Measurements from ENCODE around the gene GJA9.

Gene GJA9

DNA sequence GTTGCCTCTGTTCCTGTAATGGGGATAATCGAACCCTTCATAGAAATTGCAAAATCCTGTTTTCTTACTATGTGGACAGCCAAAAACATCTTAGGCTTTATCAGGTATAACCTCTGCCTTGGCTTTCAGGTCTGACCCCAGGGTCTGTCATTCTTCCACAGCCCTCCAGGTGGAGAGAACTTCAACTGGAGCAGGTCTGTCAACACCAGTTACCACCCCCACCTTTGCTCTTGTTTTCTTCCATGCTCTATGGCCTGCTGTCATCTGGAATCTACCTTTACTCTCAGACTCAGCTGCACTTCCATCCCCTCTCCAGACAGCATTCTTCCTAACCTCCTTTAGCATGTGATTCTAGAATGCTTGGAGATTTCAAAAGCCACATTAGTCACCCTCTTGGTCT lies 10.4 kb upstream of the GJA9 start:
- TF ChIP-seq, protein P1, sequence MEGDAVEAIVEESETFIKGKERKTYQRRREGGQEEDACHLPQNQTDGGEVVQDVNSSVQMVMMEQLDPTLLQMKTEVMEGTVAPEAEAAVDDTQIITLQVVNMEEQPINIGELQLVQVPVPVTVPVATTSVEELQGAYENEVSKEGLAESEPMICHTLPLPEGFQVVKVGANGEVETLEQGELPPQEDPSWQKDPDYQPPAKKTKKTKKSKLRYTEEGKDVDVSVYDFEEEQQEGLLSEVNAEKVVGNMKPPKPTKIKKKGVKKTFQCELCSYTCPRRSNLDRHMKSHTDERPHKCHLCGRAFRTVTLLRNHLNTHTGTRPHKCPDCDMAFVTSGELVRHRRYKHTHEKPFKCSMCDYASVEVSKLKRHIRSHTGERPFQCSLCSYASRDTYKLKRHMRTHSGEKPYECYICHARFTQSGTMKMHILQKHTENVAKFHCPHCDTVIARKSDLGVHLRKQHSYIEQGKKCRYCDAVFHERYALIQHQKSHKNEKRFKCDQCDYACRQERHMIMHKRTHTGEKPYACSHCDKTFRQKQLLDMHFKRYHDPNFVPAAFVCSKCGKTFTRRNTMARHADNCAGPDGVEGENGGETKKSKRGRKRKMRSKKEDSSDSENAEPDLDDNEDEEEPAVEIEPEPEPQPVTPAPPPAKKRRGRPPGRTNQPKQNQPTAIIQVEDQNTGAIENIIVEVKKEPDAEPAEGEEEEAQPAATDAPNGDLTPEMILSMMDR (IDR thresholded peaks at IDR 0.05; ENCODE audit: low read depth, low read length), result no peak
- TF ChIP-seq MYC (IDR thresholded peaks at IDR 0.05; ENCODE audit: low read depth, low read length) (no peak), POLR2A (IDR thresholded peaks at IDR 0.05; ENCODE audit: extremely low read depth, insufficient read length) (no peak)
- TF ChIP-seq, protein P2, sequence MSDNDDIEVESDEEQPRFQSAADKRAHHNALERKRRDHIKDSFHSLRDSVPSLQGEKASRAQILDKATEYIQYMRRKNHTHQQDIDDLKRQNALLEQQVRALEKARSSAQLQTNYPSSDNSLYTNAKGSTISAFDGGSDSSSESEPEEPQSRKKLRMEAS (IDR thresholded peaks at IDR 0.05; ENCODE audit: low read depth, low read length), result no peak
- no peak overlapping the region for H3K4me3 ChIP-seq (ENCODE audit: low read depth, low read length)
- no peak for DNase-seq (ENCODE audit: low read depth)

- no peak for DNase-seq (ENCODE audit: low read depth)
- no peak overlapping the region for H3K4me3 ChIP-seq (ENCODE audit: low read depth, low read length)
- TF ChIP-seq POLR2A (IDR thresholded peaks at IDR 0.05; ENCODE audit: extremely low read depth, insufficient read length) (no peak), MYC (IDR thresholded peaks at IDR 0.05; ENCODE audit: low read depth, low read length) (no peak)
- TF ChIP-seq, protein P1 (IDR thresholded peaks at IDR 0.05; ENCODE audit: low read depth, low read length), result no peak
- TF ChIP-seq, protein P2 (IDR thresholded peaks at IDR 0.05; ENCODE audit: low read depth, low read length), result no peak
Measured at GRCh38 chr1:38889589-38889988, 8.2 kb upstream of the GJA9 start.

DNA sequence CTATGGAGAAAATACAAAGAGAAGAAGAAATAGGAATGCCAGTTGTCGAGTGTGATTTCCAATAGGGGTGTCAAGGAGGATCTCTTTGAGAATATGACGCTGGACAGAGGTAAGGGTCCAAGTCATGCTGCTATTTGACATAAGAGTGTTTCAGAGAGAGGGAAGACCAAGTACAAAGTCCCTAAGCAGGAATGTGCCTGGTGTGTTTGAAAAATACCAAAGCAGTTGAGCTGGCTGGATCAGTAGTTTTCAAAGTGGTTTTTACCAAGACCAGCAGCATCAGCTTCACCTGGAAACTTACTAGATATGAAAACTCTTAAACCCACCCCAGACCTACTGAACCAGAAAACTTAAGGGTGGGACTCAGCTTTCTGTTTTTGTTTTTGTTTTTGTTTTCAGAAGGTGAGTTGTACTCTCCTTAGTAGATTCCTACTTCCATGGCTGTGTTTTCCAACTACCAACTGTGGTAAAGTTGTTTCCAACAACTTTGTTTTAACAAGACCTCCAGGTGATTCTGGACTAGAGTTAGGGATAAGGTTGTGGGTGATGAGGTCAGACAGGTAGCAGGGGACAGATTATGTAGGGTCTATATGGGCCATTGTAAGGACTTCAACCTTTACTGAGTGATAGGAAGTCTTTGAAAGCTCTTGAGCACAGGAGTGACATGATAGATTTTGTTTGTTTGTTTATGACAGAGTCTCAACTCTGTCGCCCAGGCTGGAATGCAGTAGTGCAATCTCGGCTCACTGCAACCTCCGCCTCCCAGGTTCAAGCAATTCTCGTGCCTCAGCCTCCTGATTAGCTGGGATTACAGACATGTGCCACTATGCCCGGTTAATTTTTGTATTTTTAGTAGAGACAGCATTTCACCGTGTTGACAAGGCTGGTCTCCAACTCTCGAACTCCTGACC lies 7.3 kb upstream of the GJA9 start:
- TF ChIP-seq POLR2A (IDR thresholded peaks at IDR 0.05; ENCODE audit: extremely low read depth, insufficient read length) (no peak), MYC (IDR thresholded peaks at IDR 0.05; ENCODE audit: low read depth, low read length) (no peak)
- TF ChIP-seq, protein P1 (IDR thresholded peaks at IDR 0.05; ENCODE audit: low read depth, low read length), result no peak
- TF ChIP-seq, protein P2 (IDR thresholded peaks at IDR 0.05; ENCODE audit: low read depth, low read length), result no peak

DNA sequence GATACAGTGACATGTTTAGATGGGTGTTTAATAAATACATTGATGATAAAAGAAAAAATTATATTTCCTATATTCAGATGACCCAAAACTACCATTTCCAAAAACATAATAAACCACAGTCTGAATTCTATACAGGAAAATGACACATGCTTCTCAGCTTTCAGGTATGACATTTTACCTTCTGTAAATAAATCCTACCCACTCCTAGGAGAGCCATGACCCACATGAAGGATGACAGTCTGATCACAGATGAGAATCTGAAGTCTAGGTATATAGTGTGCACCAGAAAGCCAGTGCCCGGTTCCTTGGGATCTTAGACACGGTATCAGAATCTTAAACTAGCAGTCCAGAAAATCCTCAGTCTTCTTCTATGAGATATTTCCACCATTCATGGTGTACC lies 3.7 kb upstream of the GJA9 start:
- H3K4me3 ChIP-seq (ENCODE audit: low read depth, low read length), result no peak overlapping the region
- no peak for DNase-seq (ENCODE audit: low read depth)
- TF ChIP-seq, protein P1 (IDR thresholded peaks at IDR 0.05; ENCODE audit: low read depth, low read length), result no peak
- TF ChIP-seq MYC (IDR thresholded peaks at IDR 0.05; ENCODE audit: low read depth, low read length), result no peak
- TF ChIP-seq, protein P2 (IDR thresholded peaks at IDR 0.05; ENCODE audit: low read depth, low read length), result no peak
- no peak for TF ChIP-seq POLR2A (IDR thresholded peaks at IDR 0.05; ENCODE audit: extremely low read depth, insufficient read length)

More for the DNA sequence above, 7.3 kb upstream of the GJA9 start:
- no peak for DNase-seq (ENCODE audit: low read depth)
- H3K4me3 ChIP-seq (ENCODE audit: low read depth, low read length), result no peak overlapping the region

GRCh38 chr1:38875811-38876210 lies 5.6 kb downstream of the GJA9 start:
- no peak for DNase-seq (ENCODE audit: low read depth)
- TF ChIP-seq MYC (IDR thresholded peaks at IDR 0.05; ENCODE audit: low read depth, low read length), result no peak
- TF ChIP-seq POLR2A (IDR thresholded peaks at IDR 0.05; ENCODE audit: extremely low read depth, insufficient read length), result no peak
- TF ChIP-seq, protein P1 (IDR thresholded peaks at IDR 0.05; ENCODE audit: low read depth, low read length), result no peak
- TF ChIP-seq, protein P2 (IDR thresholded peaks at IDR 0.05; ENCODE audit: low read depth, low read length), result no peak
- H3K4me3 ChIP-seq (ENCODE audit: low read depth, low read length), result no peak overlapping the region

Measured in NB4 (cell line).